Measurements from ENCODE around the gene PKDREJ. TPM values are rescaled to one million over a fixed set of nuclear protein-coding genes. Genes with fewer than 3 reads are reported as not detected.

PKDREJ gene
- polyA plus RNA-seq, 1 donor from 2014 or later, result not detected

- no peaks in the 10 kb centered on the region for H3F3A ChIP-seq (ENCODE audit: insufficient read depth, low read length, poor library complexity, severe bottlenecking)
- no peaks in the 10 kb centered on the region for H3K36me3 ChIP-seq (ENCODE audit: insufficient read depth, low read length)
- TF ChIP-seq EZH2 (IDR thresholded peaks at IDR 0.05; ENCODE audit: borderline replicate concordance, insufficient read depth, low read length, poor library complexity, severe bottlenecking) (no peak), POLR2AphosphoS5 (IDR thresholded peaks at IDR 0.05) (no peak), EP300 (conservative IDR thresholded peaks at IDR 0.05; ENCODE audit: poor library complexity, severe bottlenecking) (no peak), CTCF (IDR thresholded peaks at IDR 0.05; ENCODE audit: poor library complexity, severe bottlenecking) (no peak), TAF1 (IDR thresholded peaks at IDR 0.05; ENCODE audit: low read depth) (no peak), SMC3 (conservative IDR thresholded peaks at IDR 0.05; ENCODE audit: poor library complexity) (no peak), RAD21 (conservative IDR thresholded peaks at IDR 0.05) (no peak), REST (IDR thresholded peaks at IDR 0.05; ENCODE audit: borderline replicate concordance) (no peak), MXI1 (conservative IDR thresholded peaks at IDR 0.05; ENCODE audit: poor library complexity, severe bottlenecking) (no peak)
- no peak overlapping the region for H3K27ac ChIP-seq (ENCODE audit: low read length)
- H3K9me2 ChIP-seq (ENCODE audit: insufficient read depth, low read length), result no peaks in the 10 kb centered on the region
- H3K9ac ChIP-seq (ENCODE audit: low read length), result no peak overlapping the region
- H3K4me3 ChIP-seq (ENCODE audit: low read length), result peak overlapping the region; percentile 81
- no peaks in the 10 kb centered on the region for H3K9me3 ChIP-seq (ENCODE audit: low read length)
- H3K4me2 ChIP-seq (ENCODE audit: low read length), result peak overlapping the region; percentile 62
- H2AFZ ChIP-seq (ENCODE audit: low read depth, low read length), result no peak overlapping the region
- no peaks in the 10 kb centered on the region for H4K20me1 ChIP-seq (ENCODE audit: insufficient read depth)
- no peaks in the 10 kb centered on the region for H3K27me3 ChIP-seq (ENCODE audit: insufficient read depth, low read depth, low read length)
- peaks cover 3% of the 10 kb centered on the region for H3K79me2 ChIP-seq (replicated peaks; ENCODE audit: insufficient read depth, low read length)
These were observed 34.1 kb upstream of the PKDREJ start for GRCh38 chr22:46297151-46297812.

- no peaks in the 10 kb centered on the region for H4K20me1 ChIP-seq (ENCODE audit: insufficient read depth)
- H3K4me3 ChIP-seq (ENCODE audit: low read length), result peak within 1 kb of the TSS; percentile 81
- no peaks in the 10 kb centered on the region for H3F3A ChIP-seq (ENCODE audit: insufficient read depth, low read length, poor library complexity, severe bottlenecking)
- H3K36me3 ChIP-seq (ENCODE audit: insufficient read depth, low read length), result no peaks in the 10 kb centered on the region
- peaks cover 3% of the 10 kb centered on the region for H3K79me2 ChIP-seq (replicated peaks; ENCODE audit: insufficient read depth, low read length)
- no peaks in the 10 kb centered on the region for H3K9me2 ChIP-seq (ENCODE audit: insufficient read depth, low read length)
- TF ChIP-seq REST (IDR thresholded peaks at IDR 0.05; ENCODE audit: borderline replicate concordance) (peak; percentile 52), POLR2AphosphoS5 (IDR thresholded peaks at IDR 0.05) (peak; percentile 84), MXI1 (conservative IDR thresholded peaks at IDR 0.05; ENCODE audit: poor library complexity, severe bottlenecking) (peak; percentile 99), EZH2 (IDR thresholded peaks at IDR 0.05; ENCODE audit: borderline replicate concordance, insufficient read depth, low read length, poor library complexity, severe bottlenecking) (no peak), CTCF (IDR thresholded peaks at IDR 0.05; ENCODE audit: poor library complexity, severe bottlenecking) (peak; percentile 80), TAF1 (IDR thresholded peaks at IDR 0.05; ENCODE audit: low read depth) (peak; percentile 43), SMC3 (conservative IDR thresholded peaks at IDR 0.05; ENCODE audit: poor library complexity) (peak; percentile 75), RAD21 (conservative IDR thresholded peaks at IDR 0.05) (peak; percentile 83), EP300 (conservative IDR thresholded peaks at IDR 0.05; ENCODE audit: poor library complexity, severe bottlenecking) (no peak)
- H3K27me3 ChIP-seq (ENCODE audit: insufficient read depth, low read depth, low read length), result no peaks in the 10 kb centered on the region
- peak within 1 kb of the TSS; percentile 83 for H3K4me2 ChIP-seq (ENCODE audit: low read length)
- H2AFZ ChIP-seq (ENCODE audit: low read depth, low read length), result peak within 1 kb of the TSS; percentile 94
- H3K9me3 ChIP-seq (ENCODE audit: low read length), result no peaks in the 10 kb centered on the region
- peak within 1 kb of the TSS; percentile 69 for H3K9ac ChIP-seq (ENCODE audit: low read length)
- peak within 1 kb of the TSS; percentile 62 for H3K27ac ChIP-seq (ENCODE audit: low read length)
These were observed 33.4 kb upstream of the PKDREJ start, which contains the start of gene GTSE1 for GRCh38 chr22:46296257-46297150. Gene GTSE1, plus strand, starts transcription at chr22:46296870. Its CDS starts 531 bp downstream, at chr22:46297401.
